ENCODE measurements around the gene AKR1B1. TPM values are rescaled to one million over a fixed set of nuclear protein-coding genes. Genes with fewer than 3 reads are reported as not detected.

AKR1B1 gene
- polyA plus RNA-seq, 2 of the 4 experiments (the other 2 are of a cell fraction) = 1,636 to 6,205 TPM

DNA sequence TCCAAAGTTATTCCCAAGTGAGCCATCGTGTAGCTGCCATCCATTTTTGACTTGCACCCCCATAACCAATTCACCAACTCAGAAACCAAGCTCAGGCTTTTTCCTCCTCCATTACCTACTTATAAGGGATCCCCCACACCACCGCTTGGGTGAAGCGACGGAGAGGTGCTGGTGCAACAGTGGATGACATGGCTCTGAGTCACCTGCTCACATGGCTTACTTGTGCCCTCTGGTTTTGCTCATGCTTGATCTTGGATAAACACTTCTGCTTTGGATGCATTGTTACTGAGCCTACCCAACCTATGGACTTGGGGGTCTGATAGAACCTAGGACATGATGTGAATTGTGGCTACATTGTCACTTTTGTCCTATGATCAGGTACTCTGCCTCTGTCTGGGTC, 12.0 kb upstream of the AKR1B1 start:
- peak overlapping the region; percentile 30 for H3K4me2 ChIP-seq
- H3K4me3 ChIP-seq = no peak overlapping the region
- H3K4me1 ChIP-seq = peaks cover 41% of the 10 kb centered on the region
- POLR2A ChIA-PET = interaction anchor here (1.0 to 1.4 kb wide), 2 partner anchors 10 to 12 kb away, joined by 3 to 4 read pairs; partner anchors contain the start of gene AKR1B1
- FAIRE-seq (no peak), ATAC-seq (peak; percentile 45 to 66; a peak in 3 of 6 replicates), DNase-seq (ENCODE audit: low read depth in 1 of 2, low spot score in 1 of 2) (peak; percentile 70 to 74)
- H3K9me3 ChIP-seq = peaks cover 29% of the 10 kb centered on the region
- H3K27ac ChIP-seq = peak overlapping the region; percentile 12 to 55; a peak in 5 of 6 replicates
- 40% methylated on average over 4 of the region's 4 CpGs for WGBS (ENCODE audit: missing lambda C conversion rate)
- CTCF ChIA-PET = interaction anchor here (0.6 to 4.1 kb wide), 13 partner anchors 9 to 67 kb away, joined by 3 to 28 read pairs (median 4); partner anchors contain the start of gene AKR1B1
- TF ChIP-seq ZNF302 (CRISPR knock-in tag; IDR thresholded peaks at IDR 0.05) = no peak
- TF ChIP-seq, protein P1, sequence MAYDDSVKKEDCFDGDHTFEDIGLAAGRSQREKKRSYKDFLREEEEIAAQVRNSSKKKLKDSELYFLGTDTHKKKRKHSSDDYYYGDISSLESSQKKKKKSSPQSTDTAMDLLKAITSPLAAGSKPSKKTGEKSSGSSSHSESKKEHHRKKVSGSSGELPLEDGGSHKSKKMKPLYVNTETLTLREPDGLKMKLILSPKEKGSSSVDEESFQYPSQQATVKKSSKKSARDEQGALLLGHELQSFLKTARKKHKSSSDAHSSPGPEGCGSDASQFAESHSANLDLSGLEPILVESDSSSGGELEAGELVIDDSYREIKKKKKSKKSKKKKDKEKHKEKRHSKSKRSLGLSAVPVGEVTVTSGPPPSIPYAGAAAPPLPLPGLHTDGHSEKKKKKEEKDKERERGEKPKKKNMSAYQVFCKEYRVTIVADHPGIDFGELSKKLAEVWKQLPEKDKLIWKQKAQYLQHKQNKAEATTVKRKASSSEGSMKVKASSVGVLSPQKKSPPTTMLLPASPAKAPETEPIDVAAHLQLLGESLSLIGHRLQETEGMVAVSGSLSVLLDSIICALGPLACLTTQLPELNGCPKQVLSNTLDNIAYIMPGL (CRISPR knock-in tag; IDR thresholded peaks at IDR 0.05; ENCODE audit: borderline replicate concordance) = no peak
- TF ChIP-seq TFCP2L1 (CRISPR knock-in tag; IDR thresholded peaks at IDR 0.05) = no peak
- no peak for TF ChIP-seq EHF (CRISPR knock-in tag; IDR thresholded peaks at IDR 0.05)
- no peak for TF ChIP-seq NFE2L2 (conservative IDR thresholded peaks at IDR 0.05; ENCODE audit: low read length)
- no peak for TF ChIP-seq CBX2 (IDR thresholded peaks at IDR 0.05; ENCODE audit: borderline replicate concordance, low read depth)
- peak in 1 of 2 experiments; percentile 78; a peak in 2 of 4 replicates for TF ChIP-seq CEBPB (IDR thresholded peaks at IDR 0.05)
- TF ChIP-seq BHLHE40 (IDR thresholded peaks at IDR 0.05; ENCODE audit: low read depth, low read length) = peak; percentile 23; the same call in 1 of the 2 replicates
- no peak for TF ChIP-seq ZSCAN20 (CRISPR knock-in tag; IDR thresholded peaks at IDR 0.05)
- 0 out of 2 replicates have a peak, but pooled peaks have one; percentile 16 for TF ChIP-seq ESRRA (IDR thresholded peaks at IDR 0.05; ENCODE audit: borderline replicate concordance, low read length)
- no peak for TF ChIP-seq ZC3H11A (IDR thresholded peaks at IDR 0.05)
- TF ChIP-seq, protein P2, sequence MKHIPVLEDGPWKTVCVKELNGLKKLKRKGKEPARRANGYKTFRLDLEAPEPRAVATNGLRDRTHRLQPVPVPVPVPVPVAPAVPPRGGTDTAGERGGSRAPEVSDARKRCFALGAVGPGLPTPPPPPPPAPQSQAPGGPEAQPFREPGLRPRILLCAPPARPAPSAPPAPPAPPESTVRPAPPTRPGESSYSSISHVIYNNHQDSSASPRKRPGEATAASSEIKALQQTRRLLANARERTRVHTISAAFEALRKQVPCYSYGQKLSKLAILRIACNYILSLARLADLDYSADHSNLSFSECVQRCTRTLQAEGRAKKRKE (CRISPR knock-in tag; IDR thresholded peaks at IDR 0.05; ENCODE audit: low read depth) = no peak
- 0 out of 5 replicates have a peak, but pooled peaks of 1 of the 2 experiments have one; percentile 34 for TF ChIP-seq JUN (IDR thresholded peaks at IDR 0.05)
- no peak for TF ChIP-seq RAD21 (conservative IDR thresholded peaks at IDR 0.05 in 1 of 2, IDR thresholded peaks at IDR 0.05 in 1 of 2)
- no peak for TF ChIP-seq CHD2 (IDR thresholded peaks at IDR 0.05; ENCODE audit: low read length, partially characterized antibody)
- TF ChIP-seq CHD4 (IDR thresholded peaks at IDR 0.05; ENCODE audit: borderline replicate concordance) = no peak
- TF ChIP-seq, protein P3, sequence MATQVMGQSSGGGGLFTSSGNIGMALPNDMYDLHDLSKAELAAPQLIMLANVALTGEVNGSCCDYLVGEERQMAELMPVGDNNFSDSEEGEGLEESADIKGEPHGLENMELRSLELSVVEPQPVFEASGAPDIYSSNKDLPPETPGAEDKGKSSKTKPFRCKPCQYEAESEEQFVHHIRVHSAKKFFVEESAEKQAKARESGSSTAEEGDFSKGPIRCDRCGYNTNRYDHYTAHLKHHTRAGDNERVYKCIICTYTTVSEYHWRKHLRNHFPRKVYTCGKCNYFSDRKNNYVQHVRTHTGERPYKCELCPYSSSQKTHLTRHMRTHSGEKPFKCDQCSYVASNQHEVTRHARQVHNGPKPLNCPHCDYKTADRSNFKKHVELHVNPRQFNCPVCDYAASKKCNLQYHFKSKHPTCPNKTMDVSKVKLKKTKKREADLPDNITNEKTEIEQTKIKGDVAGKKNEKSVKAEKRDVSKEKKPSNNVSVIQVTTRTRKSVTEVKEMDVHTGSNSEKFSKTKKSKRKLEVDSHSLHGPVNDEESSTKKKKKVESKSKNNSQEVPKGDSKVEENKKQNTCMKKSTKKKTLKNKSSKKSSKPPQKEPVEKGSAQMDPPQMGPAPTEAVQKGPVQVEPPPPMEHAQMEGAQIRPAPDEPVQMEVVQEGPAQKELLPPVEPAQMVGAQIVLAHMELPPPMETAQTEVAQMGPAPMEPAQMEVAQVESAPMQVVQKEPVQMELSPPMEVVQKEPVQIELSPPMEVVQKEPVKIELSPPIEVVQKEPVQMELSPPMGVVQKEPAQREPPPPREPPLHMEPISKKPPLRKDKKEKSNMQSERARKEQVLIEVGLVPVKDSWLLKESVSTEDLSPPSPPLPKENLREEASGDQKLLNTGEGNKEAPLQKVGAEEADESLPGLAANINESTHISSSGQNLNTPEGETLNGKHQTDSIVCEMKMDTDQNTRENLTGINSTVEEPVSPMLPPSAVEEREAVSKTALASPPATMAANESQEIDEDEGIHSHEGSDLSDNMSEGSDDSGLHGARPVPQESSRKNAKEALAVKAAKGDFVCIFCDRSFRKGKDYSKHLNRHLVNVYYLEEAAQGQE (IDR thresholded peaks at IDR 0.05) = no peak
- no peak for TF ChIP-seq SMC3 (IDR thresholded peaks at IDR 0.05)
- TF ChIP-seq, protein P4, sequence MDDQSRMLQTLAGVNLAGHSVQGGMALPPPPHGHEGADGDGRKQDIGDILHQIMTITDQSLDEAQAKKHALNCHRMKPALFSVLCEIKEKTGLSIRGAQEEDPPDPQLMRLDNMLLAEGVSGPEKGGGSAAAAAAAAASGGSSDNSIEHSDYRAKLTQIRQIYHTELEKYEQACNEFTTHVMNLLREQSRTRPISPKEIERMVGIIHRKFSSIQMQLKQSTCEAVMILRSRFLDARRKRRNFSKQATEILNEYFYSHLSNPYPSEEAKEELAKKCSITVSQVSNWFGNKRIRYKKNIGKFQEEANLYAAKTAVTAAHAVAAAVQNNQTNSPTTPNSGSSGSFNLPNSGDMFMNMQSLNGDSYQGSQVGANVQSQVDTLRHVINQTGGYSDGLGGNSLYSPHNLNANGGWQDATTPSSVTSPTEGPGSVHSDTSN (IDR thresholded peaks at IDR 0.05) = no peak
- no peak for TF ChIP-seq KDM5A (IDR thresholded peaks at IDR 0.05)
- TF ChIP-seq EP300 (IDR thresholded peaks at IDR 0.05) = no peak
- TF ChIP-seq NPAS2 (CRISPR knock-in tag; IDR thresholded peaks at IDR 0.05; ENCODE audit: borderline replicate concordance) = no peak
- TF ChIP-seq HEYL (CRISPR knock-in tag; IDR thresholded peaks at IDR 0.05) = no peak
- TF ChIP-seq, protein P5, sequence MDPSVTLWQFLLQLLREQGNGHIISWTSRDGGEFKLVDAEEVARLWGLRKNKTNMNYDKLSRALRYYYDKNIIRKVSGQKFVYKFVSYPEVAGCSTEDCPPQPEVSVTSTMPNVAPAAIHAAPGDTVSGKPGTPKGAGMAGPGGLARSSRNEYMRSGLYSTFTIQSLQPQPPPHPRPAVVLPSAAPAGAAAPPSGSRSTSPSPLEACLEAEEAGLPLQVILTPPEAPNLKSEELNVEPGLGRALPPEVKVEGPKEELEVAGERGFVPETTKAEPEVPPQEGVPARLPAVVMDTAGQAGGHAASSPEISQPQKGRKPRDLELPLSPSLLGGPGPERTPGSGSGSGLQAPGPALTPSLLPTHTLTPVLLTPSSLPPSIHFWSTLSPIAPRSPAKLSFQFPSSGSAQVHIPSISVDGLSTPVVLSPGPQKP (IDR thresholded peaks at IDR 0.05; ENCODE audit: low read depth, low read length) = no peak
- TF ChIP-seq POLR2AphosphoS2 (conservative IDR thresholded peaks at IDR 0.05; ENCODE audit: low read length) = no peak
- no peak for TF ChIP-seq HOXB5 (CRISPR knock-in tag; IDR thresholded peaks at IDR 0.05)
- TF ChIP-seq FOXS1 (CRISPR knock-in tag; IDR thresholded peaks at IDR 0.05) = no peak
- no peak for TF ChIP-seq RARB (CRISPR knock-in tag; IDR thresholded peaks at IDR 0.05)
- TF ChIP-seq JUNB (IDR thresholded peaks at IDR 0.05) = peak; percentile 53
- TF ChIP-seq GATA3 (IDR thresholded peaks at IDR 0.05; ENCODE audit: borderline replicate concordance) = peak; percentile 30; the same call in 1 of the 2 replicates
- TF ChIP-seq HDAC2 (IDR thresholded peaks at IDR 0.05) = no peak
- no peak for TF ChIP-seq CBX8 (IDR thresholded peaks at IDR 0.05)
- TF ChIP-seq, protein P6, sequence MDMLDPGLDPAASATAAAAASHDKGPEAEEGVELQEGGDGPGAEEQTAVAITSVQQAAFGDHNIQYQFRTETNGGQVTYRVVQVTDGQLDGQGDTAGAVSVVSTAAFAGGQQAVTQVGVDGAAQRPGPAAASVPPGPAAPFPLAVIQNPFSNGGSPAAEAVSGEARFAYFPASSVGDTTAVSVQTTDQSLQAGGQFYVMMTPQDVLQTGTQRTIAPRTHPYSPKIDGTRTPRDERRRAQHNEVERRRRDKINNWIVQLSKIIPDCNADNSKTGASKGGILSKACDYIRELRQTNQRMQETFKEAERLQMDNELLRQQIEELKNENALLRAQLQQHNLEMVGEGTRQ (IDR thresholded peaks at IDR 0.05) = peak; percentile 36; the same call in 1 of the 2 replicates
- TF ChIP-seq HOXA7 (CRISPR knock-in tag; IDR thresholded peaks at IDR 0.05) = no peak

Measured in A549 (cell line).